ENCODE data around the gene PCBD1.

Gene PCBD1

GRCh38 chr10:70833601-70834000 lies 54.8 kb downstream of the PCBD1 start:
- no peak for DNase-seq (ENCODE audit: low read depth)

Measured in activated T-cell treated with anti-CD3 and anti-CD28 coated beads for 24 hours (primary cell).